OCI-LY1 (cell line): ENCODE data around the gene RNF34.

Experiments used
- CTCF ChIP-seq: fragments of 200-600 bp; sonication (generic), shearing (Covaris generic); IDR thresholded peaks from 2 replicates; pipeline ENCODE4 v1.5.1; 2017; ENCODE audit warnings: mild to moderate bottlenecking, antibody characterized with exemption, low read length, moderate library complexity, mixed read lengths
- EZH2 ChIP-seq: fragments of 200-600 bp; sonication (generic), shearing (Covaris generic); IDR thresholded peaks from 2 replicates; pipeline ENCODE4 v1.8.0; 2017; ENCODE audit warnings: borderline replicate concordance, mixed run types, mild to moderate bottlenecking, antibody characterized with exemption, low read length, moderate library complexity, mixed read lengths

- TF ChIP-seq CTCF, result no peak
- no peak for TF ChIP-seq EZH2
These were observed 46.8 kb downstream of the RNF34 start for GRCh38 chr12:121446750-121447149.
